Activated CD4-positive, alpha-beta T cell treated with anti-CD3 and anti-CD28 coated beads, Interleukin-2, Interleukin-6, amounts not matched to agents 100 ng/mL and 50 ng/mL, durations not matched to agents 16 hours and 8 hours (primary cell): Measurements from ENCODE around the gene SGO2.
"Not testable (repeated sequence)": the region's sequence is repeated elsewhere in the genome, so short reads cannot be mapped to it uniquely, and the experiment has no call there.

Source experiments
- DNase-seq: peaks from one replicate; pipeline ENCODE4 v3.0.0-alpha.2; 2020

The SGO2 gene

DNA sequence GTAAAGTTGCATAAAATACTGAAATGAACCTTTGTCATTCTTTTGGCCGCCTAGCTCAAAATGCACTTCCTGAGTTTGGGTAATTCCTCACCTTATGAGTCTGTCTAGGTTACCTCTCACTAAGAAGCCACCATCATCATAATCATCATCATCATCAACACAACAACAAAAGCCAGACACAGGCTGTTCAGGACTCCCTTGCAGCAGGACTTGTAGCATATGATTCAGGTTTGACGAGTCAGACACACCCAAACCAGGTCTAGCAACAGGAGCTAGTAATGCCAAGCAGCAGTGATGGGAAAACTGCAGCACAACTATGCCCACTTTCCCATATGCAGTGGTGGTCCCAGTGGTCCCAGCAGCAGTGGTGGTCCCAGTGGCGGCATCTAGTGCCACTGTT, 2.8 kb upstream of the SGO2 start:
- DNase-seq, result no peak

GRCh38 chr2:200523604-200524003, 2.4 kb upstream of the SGO2 start:
- DNase-seq, result no peak

GRCh38 chr2:200525066-200525465, 941 bp upstream of the SGO2 start:
- no peak for DNase-seq

DNA sequence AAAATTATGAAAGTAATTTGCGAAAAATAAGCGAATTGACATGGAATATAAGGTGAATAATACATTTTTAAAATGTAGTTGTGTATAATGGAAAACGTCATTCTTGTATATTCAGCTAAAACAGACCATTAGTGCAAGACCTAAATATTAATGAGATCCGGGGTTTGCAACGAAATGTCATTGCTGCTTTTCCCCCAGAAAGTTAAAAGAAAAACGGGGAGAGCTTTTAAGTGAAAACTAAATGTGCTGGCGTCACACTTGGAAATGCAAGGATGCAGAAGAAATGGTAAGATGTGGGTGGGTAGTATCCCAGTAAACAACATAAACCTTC, 491 bp upstream of the SGO2 start:
- no peak for DNase-seq

- DNase-seq, result no peak
These were observed 2.2 kb downstream of the SGO2 start for GRCh38 chr2:200528228-200528627.

DNA sequence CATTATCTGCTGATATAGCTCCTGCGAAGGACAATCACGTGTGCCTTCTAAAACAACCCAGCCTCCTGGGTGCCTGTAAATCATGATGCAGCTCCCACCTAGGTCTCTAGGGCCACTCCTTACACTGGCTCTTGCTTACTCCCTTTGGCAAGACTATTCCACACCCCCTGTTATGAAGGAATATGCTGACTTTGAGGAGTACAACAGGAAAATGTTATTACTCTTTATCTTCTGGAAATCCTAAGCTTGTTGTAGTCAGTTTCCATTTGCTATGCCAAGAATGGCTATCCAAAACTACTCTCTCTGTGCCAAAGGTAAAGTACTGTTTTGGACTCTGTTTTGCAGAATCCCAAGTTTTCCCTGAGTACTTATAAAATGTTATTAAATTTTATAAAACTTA, 7.7 kb downstream of the SGO2 start:
- no peak for DNase-seq

GRCh38 chr2:200534572-200534971, 8.6 kb downstream of the SGO2 start:
- no peak for DNase-seq

- DNase-seq, result no peak
These were observed 12.1 kb downstream of the SGO2 start for GRCh38 chr2:200538139-200538538.

GRCh38 chr2:200540793-200541192, 14.8 kb downstream of the SGO2 start:
- DNase-seq, result no peak

DNA sequence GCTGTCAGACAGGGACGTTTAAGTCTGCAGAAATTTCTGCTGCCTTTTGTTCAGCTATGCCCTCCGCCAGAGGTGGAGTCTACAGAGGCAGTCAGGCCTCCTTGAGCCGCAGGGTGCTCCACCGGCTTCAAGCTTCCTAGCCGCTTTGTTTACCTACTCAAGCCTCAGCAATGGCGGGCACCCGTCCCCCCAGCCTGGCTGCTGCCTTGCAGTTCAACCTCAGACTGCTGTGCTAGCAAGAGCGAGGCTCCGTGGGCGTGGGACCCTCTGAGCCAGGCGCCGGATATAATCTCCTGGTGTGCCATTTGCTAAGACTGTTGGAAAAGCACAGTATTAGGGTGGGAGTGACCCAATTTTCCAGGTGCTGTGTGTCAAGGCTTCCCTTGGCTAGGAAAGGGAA, 40.6 kb downstream of the SGO2 start:
- not testable (repeated sequence) for DNase-seq

DNA sequence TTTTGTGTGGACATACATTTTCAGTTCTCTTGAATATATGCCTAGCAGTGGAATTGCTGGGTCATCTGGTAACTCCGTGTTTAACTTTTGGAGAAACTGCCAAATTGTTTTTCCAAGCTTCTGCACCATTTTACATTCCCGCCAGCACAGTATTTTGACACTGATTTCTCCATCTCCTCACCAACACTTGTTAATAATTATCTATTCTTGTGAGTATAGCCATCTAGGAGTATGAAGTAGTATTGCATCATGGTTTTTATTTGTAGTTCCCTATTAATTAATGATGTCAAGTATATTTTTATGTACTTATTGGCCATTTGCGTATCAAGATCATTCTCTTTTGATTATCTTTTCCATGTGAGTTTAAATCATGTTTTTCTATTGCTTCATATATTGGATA, 41.9 kb downstream of the SGO2 start:
- no peak for DNase-seq

GRCh38 chr2:200575957-200576356, 50.0 kb downstream of the SGO2 start:
- peak; percentile 20 for DNase-seq

GRCh38 chr2:200577027-200577426, 51.0 kb downstream of the SGO2 start:
- no peak for DNase-seq

GRCh38 chr2:200578778-200579177, 52.8 kb downstream of the SGO2 start:
- peak; percentile 32 for DNase-seq

DNA sequence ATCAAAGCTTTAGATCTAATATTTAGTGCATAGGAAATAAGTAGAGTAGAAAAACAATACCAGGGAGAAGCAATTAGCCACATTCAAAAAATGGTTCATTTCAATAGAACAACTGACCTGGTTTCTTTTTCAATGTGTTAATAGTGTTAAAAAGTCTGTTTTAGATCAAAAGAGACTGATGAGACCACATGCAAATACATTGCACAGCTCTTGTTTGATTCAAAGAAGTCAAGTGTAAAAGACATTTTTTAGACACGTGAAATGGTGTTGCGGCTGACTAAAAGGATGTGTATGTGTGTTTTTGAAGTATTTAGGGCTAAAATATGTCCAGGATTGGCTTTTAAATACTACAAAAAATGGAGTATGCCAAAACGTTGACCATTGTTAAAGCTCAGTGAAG, 58.6 kb downstream of the SGO2 start:
- DNase-seq, result no peak

DNA sequence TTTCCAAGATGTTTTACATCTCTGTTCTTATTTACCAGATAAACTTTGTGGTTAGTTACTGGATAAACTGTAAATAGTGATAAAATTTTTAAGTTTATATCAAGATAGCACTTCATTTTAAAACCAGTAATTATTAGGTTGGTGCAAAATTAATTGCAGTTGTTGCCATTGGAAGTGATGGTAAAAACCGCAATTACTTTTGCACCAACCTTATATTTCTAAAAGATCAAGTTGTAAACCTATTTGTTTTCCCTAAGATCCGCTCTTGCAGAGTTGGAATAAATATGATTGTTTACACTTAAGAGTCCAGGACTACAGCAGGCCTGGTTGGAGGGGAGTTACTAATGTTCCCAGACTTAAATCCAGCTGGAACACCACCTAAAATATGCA, 59.3 kb downstream of the SGO2 start:
- no peak for DNase-seq

DNA sequence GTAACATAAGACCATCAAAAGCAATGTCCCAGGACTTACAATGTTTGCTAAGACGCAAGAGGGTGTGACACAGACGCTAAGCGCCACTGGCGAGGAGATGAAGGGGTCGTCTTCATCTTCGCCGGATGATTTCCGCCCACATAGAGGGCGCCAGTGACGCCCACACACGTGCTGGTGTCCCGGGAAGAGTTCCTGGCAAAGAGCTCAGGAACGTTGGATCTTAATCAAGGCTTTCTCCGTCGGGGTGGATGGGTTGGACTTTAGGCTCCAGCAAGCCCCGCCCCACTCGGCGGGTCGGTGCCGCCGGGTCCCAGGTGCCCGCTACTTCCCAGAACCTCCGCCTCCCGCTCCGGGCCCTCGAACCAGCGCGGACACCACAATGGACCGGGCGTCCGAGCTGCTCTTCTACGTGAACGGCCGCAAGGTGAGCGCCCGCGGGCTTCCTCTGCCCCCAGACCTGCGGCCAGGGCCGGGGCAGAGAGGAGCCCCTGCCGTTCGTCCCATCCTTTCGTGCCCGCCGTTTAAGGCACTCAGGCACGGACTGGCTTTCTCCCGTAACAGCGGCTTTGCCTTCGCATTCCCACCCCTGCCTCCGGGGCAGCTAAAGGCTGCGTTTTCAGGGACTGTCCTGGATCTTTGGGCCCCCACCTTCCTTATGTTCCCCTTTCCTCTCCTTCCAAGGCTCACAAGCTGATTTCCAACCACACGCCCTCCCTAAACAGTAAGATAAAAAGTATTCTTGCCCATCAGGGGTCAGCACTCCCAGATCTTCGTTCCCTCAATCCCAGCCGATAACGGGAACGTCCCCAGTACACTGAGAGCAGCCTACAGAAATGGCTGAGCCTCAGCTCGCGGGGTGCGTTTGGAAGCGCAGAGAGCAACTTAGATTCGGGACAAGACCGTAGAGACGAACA, 60.0 kb downstream of the SGO2 start, which contains the start of gene AOX1:
Gene AOX1 (plus strand): TSS at position 285 of the 914 bp plus-strand sequence. CDS start 95 bp downstream, at position 380.
- peak; percentile 9 for DNase-seq

DNA sequence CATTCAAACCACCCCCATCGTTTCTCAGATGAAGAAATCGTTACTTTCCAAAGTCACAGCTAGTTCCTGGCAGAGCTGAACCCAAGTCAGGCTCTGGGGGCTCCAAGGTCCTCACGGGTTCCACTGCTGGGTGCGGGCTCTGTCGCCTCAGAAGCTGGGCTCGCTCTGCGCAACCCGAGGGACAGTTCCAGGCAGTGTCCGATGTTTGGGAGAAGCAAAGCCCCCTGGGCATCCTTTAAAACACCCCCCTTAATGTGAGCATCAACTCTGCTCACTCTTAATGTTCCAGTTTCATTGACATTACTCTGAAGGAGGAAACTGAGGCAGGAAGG, 60.6 kb downstream of the SGO2 start:
- no peak for DNase-seq

GRCh38 chr2:200587007-200587616, 61.1 kb downstream of the SGO2 start:
- DNase-seq, result no peak

GRCh38 chr2:200588076-200588678, 62.2 kb downstream of the SGO2 start:
- no peak for DNase-seq

GRCh38 chr2:200590090-200590489, 64.1 kb downstream of the SGO2 start:
- DNase-seq, result no peak

DNA sequence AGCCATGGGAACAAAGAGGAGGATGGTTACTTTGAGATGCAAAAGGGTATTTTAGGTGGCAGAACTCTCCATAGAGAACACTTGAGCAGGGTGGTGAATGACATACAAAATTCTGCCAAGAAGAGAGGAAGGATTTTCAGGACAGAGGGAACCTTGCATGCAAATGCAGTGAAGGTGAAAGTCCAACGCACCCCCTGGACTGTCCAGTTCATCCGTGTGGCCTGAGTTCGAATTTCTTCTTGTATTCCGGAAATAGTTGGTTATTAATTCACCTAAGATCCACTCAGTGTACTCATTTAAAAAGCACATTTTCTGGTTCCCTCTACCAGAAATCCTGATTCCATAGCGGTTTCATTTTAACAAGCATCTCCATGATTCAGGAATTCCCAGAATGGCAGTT, 65.3 kb downstream of the SGO2 start:
- no peak for DNase-seq

DNA sequence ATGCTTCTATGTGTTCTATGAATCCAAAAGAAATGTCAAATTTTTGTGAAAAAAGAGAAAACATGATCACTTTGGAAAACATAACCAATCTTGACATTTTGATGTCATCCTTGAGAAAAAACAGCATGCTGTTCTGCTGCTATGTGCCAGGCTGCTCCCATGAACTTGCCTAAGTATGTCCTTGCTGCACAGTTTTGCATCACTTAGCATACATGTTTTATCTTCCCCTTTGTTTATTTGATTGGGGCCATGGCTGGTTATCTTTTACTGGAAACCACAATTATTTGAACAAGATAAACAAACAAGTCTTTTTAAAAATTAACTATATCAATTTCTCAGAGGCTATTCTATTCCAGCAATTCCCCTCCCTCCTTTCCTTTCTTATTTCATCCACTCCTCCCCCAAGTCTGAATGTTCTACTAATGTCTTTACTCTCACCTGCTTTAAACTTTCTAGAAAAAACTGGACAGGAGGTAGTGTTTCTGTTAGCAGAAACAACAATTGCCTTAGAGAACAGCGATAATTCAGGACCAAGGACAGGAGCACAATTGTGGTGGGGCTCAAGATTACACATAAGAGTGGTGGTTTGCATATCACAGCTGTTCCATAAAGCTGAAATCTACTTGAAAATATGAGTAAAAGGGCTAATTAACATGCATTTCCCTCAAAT, 66.5 kb downstream of the SGO2 start:
- DNase-seq, result no peak

- DNase-seq, result no peak
These were observed 67.9 kb downstream of the SGO2 start for GRCh38 chr2:200593905-200594304.
